HepG2 (cell line): ENCODE data around the gene ZNF697. TPM values are rescaled to one million over a fixed set of nuclear protein-coding genes. Genes with fewer than 3 reads are reported as not detected.
A peak's percentile ranks its signal among the peaks of the same experiment; 100 is the strongest.

Experiments
- ARNT ChIP-seq: fragments of 450-650 bp; IDR thresholded peaks from 2 replicates; pipeline ENCODE4 v1.6.1; 2017
- BCL6 ChIP-seq: IDR thresholded peaks from 2 replicates; pipeline ENCODE4 v1.6.1; 2016; ENCODE audit warnings: missing genetic modification reagents, missing compliant biosample characterization
- CBX2 ChIP-seq, 2 experiments: fragments of 200-600 bp in 1 of 2; sonication (generic); formaldehyde crosslinking in 1 of 2; IDR thresholded peaks; 2 replicates each; pipeline versions ENCODE4 v1.7.0 to v1.8.1; 2018 to 2022; ENCODE audit warnings: low read depth in 2 of 2, low read length in 1 of 2, mild to moderate bottlenecking in 1 of 2, missing genetic modification reagents in 1 of 2
- DNMT1 ChIP-seq: sonication (generic); formaldehyde crosslinking; IDR thresholded peaks from 2 replicates; pipeline ENCODE4 v1.5.1; 2020; ENCODE audit warnings: mild to moderate bottlenecking, missing genetic modification reagents
- GLMP ChIP-seq: sonication (generic); formaldehyde crosslinking; IDR thresholded peaks from 2 replicates; pipeline ENCODE4 v1.9.0; 2021; ENCODE audit warnings: missing genetic modification reagents, mild to moderate bottlenecking, borderline replicate concordance
- HOXA3 ChIP-seq: sonication (generic); formaldehyde crosslinking; IDR thresholded peaks from 2 replicates; pipeline ENCODE4 v1.5.0; 2020; ENCODE audit warnings: missing genetic modification reagents
- NR3C1 ChIP-seq: sonication (generic); formaldehyde crosslinking; IDR thresholded peaks from 2 replicates; pipeline ENCODE4 v1.4.0; 2020; ENCODE audit warnings: missing genetic modification reagents
- POLR2AphosphoS5 ChIP-seq: IDR thresholded peaks from 2 replicates; pipeline ENCODE4 v1.6.1; 2012; ENCODE audit warnings: low read depth, low read length
- SMAD3 ChIP-seq: sonication (generic); formaldehyde crosslinking; IDR thresholded peaks from 2 replicates; pipeline ENCODE4 v1.4.0; 2020; ENCODE audit warnings: missing genetic modification reagents
- SNAPC2 ChIP-seq: sonication (generic); formaldehyde crosslinking; IDR thresholded peaks from 2 replicates; pipeline ENCODE4 v1.8.1; 2022; ENCODE audit warnings: mild to moderate bottlenecking, missing genetic modification reagents
- SP2 ChIP-seq: sonication (generic); formaldehyde crosslinking; IDR thresholded peaks from 2 replicates; pipeline ENCODE4 v1.5.1; 2020; ENCODE audit warnings: mild to moderate bottlenecking, missing genetic modification reagents
- TAF15 ChIP-seq: fragments of 200-400 bp; formaldehyde crosslinking; IDR thresholded peaks from one replicate; pipeline ENCODE4 v1.6.1; 2018; ENCODE audit warnings: mild to moderate bottlenecking, low read depth, low read length; ENCODE audit not compliant: poor library complexity, severe bottlenecking
- USF2 ChIP-seq, 2 experiments: sonication (generic) in 1 of 2; formaldehyde crosslinking in 1 of 2; IDR thresholded peaks; 2 replicates each; pipeline versions ENCODE4 v1.5.1 to v1.6.1; 2011 to 2020; ENCODE audit warnings: borderline replicate concordance in 1 of 2, low read depth in 1 of 2, low read length in 1 of 2, mild to moderate bottlenecking in 1 of 2, missing genetic modification reagents in 1 of 2, moderate library complexity in 1 of 2
- ZBTB7B ChIP-seq: sonication (generic); formaldehyde crosslinking; IDR thresholded peaks from 2 replicates; pipeline ENCODE4 v1.4.0; 2020; ENCODE audit warnings: missing genetic modification reagents
- ZFP36L1 ChIP-seq: sonication (generic); formaldehyde crosslinking; IDR thresholded peaks from 2 replicates; pipeline ENCODE4 v1.8.0; 2022; ENCODE audit warnings: mild to moderate bottlenecking, missing genetic modification reagents, moderate library complexity
- ZGPAT ChIP-seq: IDR thresholded peaks from 2 replicates; pipeline ENCODE4 v1.6.1; 2016; ENCODE audit warnings: mild to moderate bottlenecking
- ZNF205 ChIP-seq: IDR thresholded peaks from 2 replicates; pipeline ENCODE4 v1.6.1; 2018; ENCODE audit warnings: missing biosample characterization, missing genetic modification reagents
- ZUFSP ChIP-seq: sonication (generic); formaldehyde crosslinking; IDR thresholded peaks from 2 replicates; pipeline ENCODE4 v1.9.0; 2021; ENCODE audit warnings: missing genetic modification reagents, mild to moderate bottlenecking, borderline replicate concordance
- polyA plus RNA-seq, 8 experiments: library from polyadenylated mRNA; depleted of rRNA in 3 of 8; stranded (reverse) in 7 of 8; unstranded in 1 of 8; fragments of >200 nt; fragmentation: Illumina TruSeq in 4 of 8; extraction: Trizol in 4 of 8; gene quantifications; 2 replicates each; pipeline versions ENCODE4 v1.2.1 to v1.2.3, GENCODE V29; 2011 to 2016; ENCODE audit warnings: low read depth in 4 of 8, missing spikeins in 1 of 8, mixed read lengths in 1 of 8; ENCODE audit not compliant: insufficient read depth in 1 of 8
- total RNA-seq, 5 experiments: library from RNA; depleted of rRNA; stranded (reverse); fragments of >200 nt; fragmentation: Illumina TruSeq; extraction: Trizol; gene quantifications; 2 replicates each; pipeline ENCODE4 v1.2.3, GENCODE V29; 2016; ENCODE audit warnings: low read depth in 1 of 5
- TF ChIP-seq, protein P1 (sequence below): sonication (generic); formaldehyde crosslinking; conservative IDR thresholded peaks from 2 replicates; pipeline ENCODE4 v1.5.0; 2020; ENCODE audit warnings: missing genetic modification reagents

The ZNF697 gene
- total and polyA plus RNA-seq, 2 of the 13 experiments (the other 11 are each of a cell fraction or from before 2014, with no cell fraction given): 2.3 to 7.1 TPM

- TF ChIP-seq CBX2 (IDR thresholded peaks at IDR 0.05; ENCODE audit: low read depth, low read length): no peak
- TF ChIP-seq CBX2 (CRISPR knock-in tag; IDR thresholded peaks at IDR 0.05; ENCODE audit: low read depth): 0 out of 2 replicates have a peak, but pooled peaks have one; percentile 49
- no peak for TF ChIP-seq ZUFSP (CRISPR knock-in tag)
- 0 out of 2 replicates have a peak, but pooled peaks have one; percentile 8 for TF ChIP-seq USF2 (IDR thresholded peaks at IDR 0.05; ENCODE audit: low read depth, low read length)
- TF ChIP-seq USF2 (CRISPR knock-in tag; IDR thresholded peaks at IDR 0.05; ENCODE audit: borderline replicate concordance): no peak
- TF ChIP-seq ARNT: no peak
- TF ChIP-seq SNAPC2 (CRISPR knock-in tag): peak; percentile 49; the same call in 1 of the 2 replicates
- peak; percentile 96 for TF ChIP-seq ZFP36L1 (CRISPR knock-in tag)
- no peak; the same call in 1 of the 2 replicates for TF ChIP-seq ZBTB7B (CRISPR knock-in tag)
- TF ChIP-seq DNMT1: no peak
- TF ChIP-seq, protein P1, sequence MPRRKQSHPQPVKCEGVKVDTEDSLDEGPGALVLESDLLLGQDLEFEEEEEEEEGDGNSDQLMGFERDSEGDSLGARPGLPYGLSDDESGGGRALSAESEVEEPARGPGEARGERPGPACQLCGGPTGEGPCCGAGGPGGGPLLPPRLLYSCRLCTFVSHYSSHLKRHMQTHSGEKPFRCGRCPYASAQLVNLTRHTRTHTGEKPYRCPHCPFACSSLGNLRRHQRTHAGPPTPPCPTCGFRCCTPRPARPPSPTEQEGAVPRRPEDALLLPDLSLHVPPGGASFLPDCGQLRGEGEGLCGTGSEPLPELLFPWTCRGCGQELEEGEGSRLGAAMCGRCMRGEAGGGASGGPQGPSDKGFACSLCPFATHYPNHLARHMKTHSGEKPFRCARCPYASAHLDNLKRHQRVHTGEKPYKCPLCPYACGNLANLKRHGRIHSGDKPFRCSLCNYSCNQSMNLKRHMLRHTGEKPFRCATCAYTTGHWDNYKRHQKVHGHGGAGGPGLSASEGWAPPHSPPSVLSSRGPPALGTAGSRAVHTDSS (CRISPR knock-in tag): no peak
- TF ChIP-seq NR3C1: no peak
- peak; percentile 85; the same call in 1 of the 2 replicates for TF ChIP-seq ZGPAT
- TF ChIP-seq ZNF205 (CRISPR knock-in tag): 0 out of 2 replicates have a peak, but pooled peaks have one; percentile 18
- TF ChIP-seq SP2: no peak
- TF ChIP-seq SMAD3: no peak
- TF ChIP-seq TAF15: no peak
- peak; percentile 28; the same call in 1 of the 2 replicates for TF ChIP-seq POLR2AphosphoS5
- TF ChIP-seq GLMP (CRISPR knock-in tag): no peak
- peak; percentile 23; the same call in 1 of the 2 replicates for TF ChIP-seq BCL6
- peak; percentile 82 for TF ChIP-seq HOXA3 (CRISPR knock-in tag)
Measured at GRCh38 chr1:119631433-119632102, 16.5 kb downstream of the ZNF697 start (continued).
